NCI-H1694 treated with DMSO at 0.1 percent for 48 hours (cell line): Measurements from ENCODE around the gene AAMP.
A peak's percentile ranks its signal among the peaks of the same experiment; 100 is the strongest.

Experiments used
- DNase-seq: peaks from one replicate; lab custom pipeline; 2025; lab: John Stamatoyannopoulos, UW

AAMP gene

GRCh38 chr2:218223046-218223445 lies 46.9 kb downstream of the AAMP start:
- no peak for DNase-seq

- DNase-seq: no peak
Measured at GRCh38 chr2:218221000-218221399, 48.9 kb downstream of the AAMP start.

- DNase-seq: no peak
Measured at GRCh38 chr2:218219934-218220333, 50.0 kb downstream of the AAMP start.

- DNase-seq: no peak
Measured at GRCh38 chr2:218218268-218219185, 51.4 kb downstream of the AAMP start.

- no peak for DNase-seq
Measured at GRCh38 chr2:218217360-218218267, 52.3 kb downstream of the AAMP start.

GRCh38 chr2:218216674-218217359 lies 53.1 kb downstream of the AAMP start, which contains the start of gene ARPC2:
Gene ARPC2, plus strand, starts transcription at chr2:218217189. Its CDS starts 282 bp downstream, at chr2:218217471.
- peak; percentile 87 for DNase-seq

GRCh38 chr2:218216336-218216673 lies 53.6 kb downstream of the AAMP start:
- DNase-seq: no peak
